HG02884 (cell line): ENCODE results near the gene TNPO1.

Source experiments
- ATAC-seq: cut with Tn5 transposase; IDR thresholded peaks from one replicate; pipeline ENCODE4 v1.9.1; 2021; ENCODE audit warnings: mild to moderate bottlenecking, moderate library complexity; ENCODE audit not compliant: unreplicated experiment

Gene TNPO1

GRCh38 chr5:72850113-72850512, 33.7 kb downstream of the TNPO1 start:
- no peak for ATAC-seq

- no peak for ATAC-seq
Observed at GRCh38 chr5:72852356-72852755, 35.9 kb downstream of the TNPO1 start.

- no peak for ATAC-seq
Observed at GRCh38 chr5:72854419-72854818, 38.0 kb downstream of the TNPO1 start.

GRCh38 chr5:72855821-72856220, 39.4 kb downstream of the TNPO1 start:
- ATAC-seq: no peak

- ATAC-seq: no peak
Observed at GRCh38 chr5:72857396-72857795, 40.9 kb downstream of the TNPO1 start.

GRCh38 chr5:72859127-72859526, 42.7 kb downstream of the TNPO1 start:
- no peak for ATAC-seq

- ATAC-seq: no peak
Observed at GRCh38 chr5:72860499-72860898, 44.0 kb downstream of the TNPO1 start.

GRCh38 chr5:72871366-72872024, 55.0 kb downstream of the TNPO1 start:
- ATAC-seq: no peak

- ATAC-seq: no peak
Observed at GRCh38 chr5:72878854-72879253, 62.4 kb downstream of the TNPO1 start.

- no peak for ATAC-seq
Observed at GRCh38 chr5:72882989-72883388, 66.5 kb downstream of the TNPO1 start.

- ATAC-seq: no peak
Observed at GRCh38 chr5:72883850-72884249, 67.4 kb downstream of the TNPO1 start.

- no peak for ATAC-seq
Observed at GRCh38 chr5:72884892-72885291, 68.4 kb downstream of the TNPO1 start.

- no peak for ATAC-seq
Observed at GRCh38 chr5:72885824-72886223, 69.4 kb downstream of the TNPO1 start.

- ATAC-seq: no peak
Observed at GRCh38 chr5:72888595-72888994, 72.1 kb downstream of the TNPO1 start.

- no peak for ATAC-seq
Observed at GRCh38 chr5:72889324-72889723, 72.9 kb downstream of the TNPO1 start.

- ATAC-seq: no peak
Observed at GRCh38 chr5:72892846-72893245, 76.4 kb downstream of the TNPO1 start.

- ATAC-seq: no peak
Observed at GRCh38 chr5:72895758-72896157, 79.3 kb downstream of the TNPO1 start.

GRCh38 chr5:72906806-72907205, 90.3 kb downstream of the TNPO1 start:
- no peak for ATAC-seq

- ATAC-seq: no peak
Observed at GRCh38 chr5:72908664-72909063, 92.2 kb downstream of the TNPO1 start.

- ATAC-seq: no peak
Observed at GRCh38 chr5:72917371-72917776, 100.9 kb downstream of the TNPO1 start.

- ATAC-seq: no peak
Observed at GRCh38 chr5:72920690-72921502, 104.4 kb downstream of the TNPO1 start.

GRCh38 chr5:72921886-72922285, 105.4 kb downstream of the TNPO1 start:
- ATAC-seq: no peak
